H1 (cell line): ENCODE measurements around the gene GAREM2. TPM values are rescaled to one million over a fixed set of nuclear protein-coding genes. Genes with fewer than 3 reads are reported as not detected.

Experiments used
- ATF3 ChIP-seq: IDR thresholded peaks from 2 replicates; pipeline ENCODE4 v1.6.1; 2011; ENCODE audit warnings: low read depth, mild to moderate bottlenecking, low read length; ENCODE audit not compliant: insufficient read depth
- BCL11A ChIP-seq, 2 experiments: IDR thresholded peaks; one replicate each; pipeline ENCODE4 v1.6.1; 2011; ENCODE audit warnings: low read depth in 2 of 2, low read length in 2 of 2, mild to moderate bottlenecking in 2 of 2
- CHD2 ChIP-seq: IDR thresholded peaks from 2 replicates; pipeline ENCODE4 v1.6.1; 2012; ENCODE audit warnings: low read length, improper control_type of control experiment
- TBP ChIP-seq: IDR thresholded peaks from 2 replicates; pipeline ENCODE4 v1.6.1; 2011; ENCODE audit warnings: low read depth, low read length, improper control_type of control experiment
- polyA plus RNA-seq, 7 experiments: library from polyadenylated mRNA; depleted of rRNA in 3 of 7; stranded (reverse) in 5 of 7; unstranded in 2 of 7; fragments of >200 nt in 5 of 7; fragments of 200-250 nt in 2 of 7; gene quantifications; 1 replicate in 5 of 7; 2 replicates in 1 of 7; 4 replicates in 1 of 7; pipeline versions ENCODE4 v1.2.1 to v1.2.3, GENCODE V29; 2011 to 2013; ENCODE audit warnings: missing spikeins in 2 of 7, mixed read lengths in 2 of 7
- total RNA-seq: library from RNA; stranded (reverse); fragmentation: NEBNext Ultra II Directional; extraction: Animal tissue kit (Norgen Biotek cat#: 25700); gene quantifications from 2 replicates; pipeline ENCODE4 v1.2.1, GENCODE V29; 2021
- TF ChIP-seq, protein P1 (sequence below): IDR thresholded peaks from 2 replicates; pipeline ENCODE4 v1.6.1; 2012; ENCODE audit warnings: inconsistent platforms

Gene GAREM2
- total and polyA plus RNA-seq, 2 of the 8 experiments (the other 6 are each of a cell fraction or from before 2014, with no cell fraction given) = 19.9 TPM

- TF ChIP-seq BCL11A (IDR thresholded peaks at IDR 0.05; ENCODE audit: low read depth in 2 of 2, low read length in 2 of 2) = no peak
- no peak for TF ChIP-seq ATF3
- TF ChIP-seq, protein P1, sequence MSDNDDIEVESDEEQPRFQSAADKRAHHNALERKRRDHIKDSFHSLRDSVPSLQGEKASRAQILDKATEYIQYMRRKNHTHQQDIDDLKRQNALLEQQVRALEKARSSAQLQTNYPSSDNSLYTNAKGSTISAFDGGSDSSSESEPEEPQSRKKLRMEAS = no peak
- TF ChIP-seq TBP = no peak
- TF ChIP-seq CHD2 = no peak
- TF ChIP-seq, all 59 proteins: peak for 0
Observed at GRCh38 chr2:26136451-26136850, 36.4 kb upstream of the GAREM2 start (continued).
